ENCODE results near the gene SAC3D1. TPM values are rescaled to one million over a fixed set of nuclear protein-coding genes. Genes with fewer than 3 reads are reported as not detected.
"Not testable (repeated sequence)": the region's sequence is repeated elsewhere in the genome, so short reads cannot be mapped to it uniquely, and the experiment has no call there.

Gene SAC3D1
- total RNA-seq, 4 donors from 2014 or later: 3.7 to 105 (median 12.9) TPM

DNA sequence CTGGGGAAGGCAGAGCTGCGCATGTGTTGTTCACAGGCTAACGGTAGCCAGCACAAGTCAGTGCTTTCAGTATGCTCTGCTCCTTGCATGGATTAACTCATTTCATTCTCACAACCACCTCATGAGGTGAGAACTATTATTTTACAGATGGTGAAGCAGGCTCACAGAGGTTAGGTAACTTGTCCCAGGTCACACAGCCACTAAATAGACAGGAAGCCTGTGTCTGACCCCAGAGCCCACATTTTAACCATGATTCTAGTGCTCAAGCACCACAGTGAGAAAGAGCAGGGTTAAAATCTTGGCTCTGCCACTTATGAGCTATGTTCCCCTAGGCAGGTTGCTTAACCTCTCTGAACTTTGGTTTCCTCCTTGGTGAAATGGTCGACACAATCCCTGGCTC lies 20.0 kb upstream of the SAC3D1 start:
- 77% methylated on average over 3 of the region's 3 CpGs; no CpG with 5 or more reads in 1 of the 2 donors for WGBS, 2 donors (ENCODE audit: low coverage in 1 of 2)
- no peaks in the 10 kb centered on the region for H3K4me1 ChIP-seq

DNA sequence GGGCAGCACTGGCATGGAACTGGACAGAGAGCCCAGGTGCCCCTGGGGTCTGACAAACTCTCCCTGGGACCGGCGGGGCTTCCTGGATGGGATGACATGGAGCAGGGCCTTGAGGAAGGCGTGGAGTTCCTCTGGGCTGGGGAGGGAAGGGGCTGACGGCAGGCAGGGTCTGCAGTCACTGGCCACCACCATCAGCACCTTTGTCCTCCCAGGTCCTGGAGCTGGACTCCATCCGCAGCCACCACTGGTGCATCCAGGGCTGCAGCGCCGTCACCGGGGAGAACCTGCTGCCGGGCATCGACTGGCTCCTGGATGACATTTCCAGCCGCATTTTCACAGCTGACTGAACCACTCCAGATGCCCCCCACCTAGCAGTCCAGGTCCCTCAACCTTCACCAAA lies 19.5 kb upstream of the SAC3D1 start:
- Histone ChIP-seq H3K27me3 (no peaks in the 10 kb centered on the region), H3K27ac (no peak overlapping the region), H3K4me1 (peaks cover 0 to under 1% (median 0%) of the 10 kb centered on the region in 4 donors), H3K36me3 (no peaks in the 10 kb centered on the region), H3K9me3 (no peaks in the 10 kb centered on the region), H3K4me3 (no peak overlapping the region)
- in situ Hi-C loops (cut with MboI; ENCODE audit: low pct_ligation_motif_present in 1 of 4, low pct_unique_long_range_greater_than_20kb in 1 of 4, low sequenced_read_pairs in 3 of 4): no loop called here
- intact Hi-C loops (cut with DNase I; ENCODE audit: low total_unique reads): no loop called here
- 94% methylated on average over 9 of the region's 11 CpGs; no CpG with 5 or more reads in 1 of the 2 donors for WGBS, 2 donors (ENCODE audit: low coverage in 1 of 2)
- TF ChIP-seq POLR2A (IDR thresholded peaks at IDR 0.05): no peak
- DNase-seq: no peak

More for the DNA sequence above, 20.0 kb upstream of the SAC3D1 start:
- no peaks in the 10 kb centered on the region for H3K36me3 ChIP-seq
- H3K9me3 ChIP-seq: no peaks in the 10 kb centered on the region
- no peak for DNase-seq
- in situ Hi-C loops (cut with MboI; ENCODE audit: low pct_ligation_motif_present in 1 of 4, low pct_unique_long_range_greater_than_20kb in 1 of 4, low sequenced_read_pairs in 3 of 4) (no loop called here), intact Hi-C loops (cut with DNase I; ENCODE audit: low total_unique reads) (no loop called here)
- no peak overlapping the region for H3K27ac ChIP-seq
- TF ChIP-seq, protein P1, sequence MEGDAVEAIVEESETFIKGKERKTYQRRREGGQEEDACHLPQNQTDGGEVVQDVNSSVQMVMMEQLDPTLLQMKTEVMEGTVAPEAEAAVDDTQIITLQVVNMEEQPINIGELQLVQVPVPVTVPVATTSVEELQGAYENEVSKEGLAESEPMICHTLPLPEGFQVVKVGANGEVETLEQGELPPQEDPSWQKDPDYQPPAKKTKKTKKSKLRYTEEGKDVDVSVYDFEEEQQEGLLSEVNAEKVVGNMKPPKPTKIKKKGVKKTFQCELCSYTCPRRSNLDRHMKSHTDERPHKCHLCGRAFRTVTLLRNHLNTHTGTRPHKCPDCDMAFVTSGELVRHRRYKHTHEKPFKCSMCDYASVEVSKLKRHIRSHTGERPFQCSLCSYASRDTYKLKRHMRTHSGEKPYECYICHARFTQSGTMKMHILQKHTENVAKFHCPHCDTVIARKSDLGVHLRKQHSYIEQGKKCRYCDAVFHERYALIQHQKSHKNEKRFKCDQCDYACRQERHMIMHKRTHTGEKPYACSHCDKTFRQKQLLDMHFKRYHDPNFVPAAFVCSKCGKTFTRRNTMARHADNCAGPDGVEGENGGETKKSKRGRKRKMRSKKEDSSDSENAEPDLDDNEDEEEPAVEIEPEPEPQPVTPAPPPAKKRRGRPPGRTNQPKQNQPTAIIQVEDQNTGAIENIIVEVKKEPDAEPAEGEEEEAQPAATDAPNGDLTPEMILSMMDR (IDR thresholded peaks at IDR 0.05): no peak
- no peak for TF ChIP-seq POLR2A (IDR thresholded peaks at IDR 0.05)
- TF ChIP-seq POLR2AphosphoS5 (IDR thresholded peaks at IDR 0.05): no peak
- no peak for TF ChIP-seq EP300 (IDR thresholded peaks at IDR 0.05; ENCODE audit: low read depth)
- no peak overlapping the region for H3K4me3 ChIP-seq
- no peaks in the 10 kb centered on the region for H3K27me3 ChIP-seq

DNA sequence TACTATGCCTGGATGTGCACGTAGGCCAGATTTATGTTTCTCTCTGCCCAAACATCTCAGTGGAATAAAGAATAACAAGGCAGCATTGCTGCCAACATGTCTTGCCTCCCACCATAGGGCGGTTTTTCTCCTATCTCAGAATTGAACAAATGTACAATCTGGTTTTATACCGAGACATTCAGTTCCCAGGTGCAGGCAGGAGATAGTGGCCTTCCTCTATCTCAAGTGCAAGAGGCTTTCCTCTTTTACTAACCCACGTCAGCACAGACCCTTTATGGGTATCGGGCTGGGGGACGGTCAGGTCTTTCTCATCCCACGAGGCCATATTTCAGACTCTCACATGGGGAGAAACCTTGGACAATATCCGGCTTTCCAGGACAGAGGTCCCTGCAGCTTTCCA lies 17.5 kb upstream of the SAC3D1 start:
- H3K27ac ChIP-seq; H3K36me3 ChIP-seq; H3K27me3 ChIP-seq; in situ Hi-C loops (cut with MboI; ENCODE audit: low pct_ligation_motif_present in 1 of 4, low pct_unique_long_range_greater_than_20kb in 1 of 4, low sequenced_read_pairs in 3 of 4); intact Hi-C loops (cut with DNase I; ENCODE audit: low total_unique reads); DNase-seq; H3K4me3 ChIP-seq; H3K9me3 ChIP-seq: not testable (repeated sequence)
- peaks cover 7 to 13% (median 10%) of the 10 kb centered on the region in 4 donors for H3K4me1 ChIP-seq
- 71 to 80% methylated on average over 7 to 8 of the region's 8 CpGs for WGBS, 2 donors (ENCODE audit: low coverage in 1 of 2)

DNA sequence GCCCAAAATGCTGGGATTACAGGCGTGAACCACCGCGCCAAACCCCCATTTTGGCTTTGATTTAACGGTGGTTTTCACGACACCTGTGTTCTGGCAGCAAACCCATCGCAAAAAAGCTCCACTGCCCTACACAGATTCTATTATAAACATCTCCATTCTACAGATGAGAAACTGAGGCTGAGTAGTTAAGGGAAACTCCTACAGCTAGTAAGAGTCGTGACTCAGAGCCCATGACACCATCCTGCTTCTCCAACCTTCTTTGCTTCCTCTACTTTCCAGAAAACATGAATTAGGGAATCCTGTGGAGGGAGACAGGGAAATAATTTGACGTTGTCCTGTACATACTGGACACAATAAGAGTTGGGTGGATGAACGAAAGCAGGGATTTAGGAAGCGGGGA lies 14.2 kb upstream of the SAC3D1 start:
- peak overlapping the region; percentile 87 to 96 (median 90) for H3K27ac ChIP-seq
- H3K9me3 ChIP-seq: no peaks in the 10 kb centered on the region
- no peak for DNase-seq
- peaks cover 0 to 1% (median 0%) of the 10 kb centered on the region in 4 donors for H3K36me3 ChIP-seq
- no peaks in the 10 kb centered on the region for H3K27me3 ChIP-seq
- TF ChIP-seq, protein P1 (IDR thresholded peaks at IDR 0.05): no peak
- no peak for TF ChIP-seq POLR2AphosphoS5 (IDR thresholded peaks at IDR 0.05)
- no peak for TF ChIP-seq EP300 (IDR thresholded peaks at IDR 0.05; ENCODE audit: low read depth)
- no peak for TF ChIP-seq POLR2A (IDR thresholded peaks at IDR 0.05)
- WGBS, 2 donors (ENCODE audit: low coverage in 1 of 2): 65% methylated on average over 10 of the region's 10 CpGs; no CpG with 5 or more reads in 1 of the 2 donors
- H3K4me3 ChIP-seq: peak overlapping the region in 3 of 4 donors; percentile 40 to 61 (median 51)
- peaks cover 12 to 27% (median 19%) of the 10 kb centered on the region in 4 donors for H3K4me1 ChIP-seq
- in situ Hi-C loops (cut with MboI; ENCODE audit: low pct_ligation_motif_present in 1 of 4, low pct_unique_long_range_greater_than_20kb in 1 of 4, low sequenced_read_pairs in 3 of 4) (no loop called here), intact Hi-C loops (cut with DNase I; ENCODE audit: low total_unique reads) (loop anchor here (5.0 kb wide), 1 partner anchor 90 kb away; the partner anchor contains the start of gene ZNHIT2)

DNA sequence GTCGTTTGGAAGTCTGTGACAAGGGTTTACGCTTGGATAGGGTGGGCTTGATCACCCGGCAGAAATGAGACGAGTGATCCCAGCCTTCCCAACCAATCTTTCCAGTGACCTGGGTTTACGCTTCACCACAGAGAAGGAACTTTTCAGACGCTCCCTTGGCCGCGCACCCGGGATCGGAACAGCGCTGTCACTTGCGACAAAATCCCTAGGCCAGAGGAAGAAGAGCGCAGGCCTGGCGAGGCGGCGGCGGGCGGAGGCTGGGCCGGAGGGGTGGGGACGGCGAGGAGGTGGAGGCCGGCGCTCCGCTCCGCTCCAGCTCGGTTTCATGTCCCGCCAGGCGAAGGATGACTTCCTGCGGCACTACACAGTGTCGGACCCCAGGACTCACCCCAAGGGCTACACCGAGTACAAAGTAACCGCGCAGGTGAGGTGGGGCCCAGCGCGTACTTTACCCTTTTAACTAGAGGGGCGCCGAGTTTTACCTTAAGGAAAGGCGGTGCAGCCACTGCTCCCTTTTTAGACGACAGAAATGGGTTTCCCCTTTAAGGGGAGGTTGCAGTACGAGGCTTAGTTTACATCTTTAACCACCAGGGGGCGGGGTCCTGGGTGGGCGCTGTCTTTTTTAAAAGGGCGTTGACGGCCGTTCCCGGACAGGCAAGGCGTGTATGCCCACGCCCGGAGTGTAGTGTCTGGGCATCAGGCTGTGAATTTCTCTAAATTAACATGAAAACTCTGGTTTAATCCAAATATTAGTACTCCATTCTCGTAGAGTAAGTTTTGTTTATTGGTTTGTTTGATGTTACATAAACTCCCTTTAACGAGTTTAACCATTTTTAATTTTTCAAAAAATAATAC lies 13.6 kb upstream of the SAC3D1 start, which contains the start of gene SNX15:
TSS of gene SNX15 (plus strand) at position 227 of the 855 bp plus-strand sequence. CDS start at position 326, 99 bp downstream.
- Histone ChIP-seq H3K27ac (peak within 1 kb of the TSS; percentile 87 to 96 (median 90)), H3K36me3 (peaks cover 0 to 7% (median 0%) of the 10 kb centered on the region in 4 donors), H3K4me1 (peaks cover 12 to 27% (median 19%) of the 10 kb centered on the region in 4 donors), H3K9me3 (no peaks in the 10 kb centered on the region), H3K4me3 (peak within 1 kb of the TSS; percentile 40 to 61 (median 56)), H3K27me3 (no peaks in the 10 kb centered on the region)
- in situ Hi-C loops (cut with MboI; ENCODE audit: low pct_ligation_motif_present in 1 of 4, low pct_unique_long_range_greater_than_20kb in 1 of 4, low sequenced_read_pairs in 3 of 4) (no loop called here), intact Hi-C loops (cut with DNase I; ENCODE audit: low total_unique reads) (loop anchor here (5.0 kb wide), 1 partner anchor 90 kb away; the partner anchor contains the start of gene ZNHIT2)
- 0 to 1% methylated on average over 8 to 41 of the region's 51 CpGs for WGBS, 2 donors (ENCODE audit: low coverage in 1 of 2)
- DNase-seq: peak; percentile 96
- TF ChIP-seq EP300 (IDR thresholded peaks at IDR 0.05; ENCODE audit: low read depth) (no peak), POLR2AphosphoS5 (IDR thresholded peaks at IDR 0.05) (peak; percentile 65 to 84 (median 80)), POLR2A (IDR thresholded peaks at IDR 0.05) (peak; percentile 88)
- TF ChIP-seq, protein P1 (IDR thresholded peaks at IDR 0.05): peak; percentile 75 to 86 (median 84)

Data from transverse colon (tissue), 4 donors.